PC-9 (cell line): ENCODE measurements around the gene WNK1. TPM values are rescaled to one million over a fixed set of nuclear protein-coding genes. Genes with fewer than 3 reads are reported as not detected.

Experiments
- BruUV-seq: library from RNA; stranded (reverse); fragments of 400-500 nt; replicated peaks from 2 replicates; lab custom pipeline; 2021; lab: Mats Ljungman, UMichigan
- CTCF ChIA-PET: fragments of 300-600 bp; sonication (Branson Sonifier 250); formaldehyde crosslinking; loops from one replicate; lab custom pipeline; 2022; ENCODE audit warnings: antibody characterized with exemption; lab: Charles Lee
- POLR2A ChIA-PET: fragments of 300-600 bp; sonication (Branson Sonifier 250); formaldehyde crosslinking; loops from one replicate; lab custom pipeline; 2022; ENCODE audit warnings: antibody characterized with exemption; ENCODE audit not compliant: unreplicated experiment; lab: Charles Lee
- DNase-seq, 2 experiments: peaks; one replicate each; pipeline versions ENCODE4 v3.0.0 to v3.0.0-alpha.2; 2015 to 2022; ENCODE audit warnings: mixed read lengths in 1 of 2
- H2AFZ ChIP-seq: fragments of 200-600 bp; sonication (generic); 2 replicates; pipeline ENCODE4 v1.8.1; 2017; ENCODE audit warnings: antibody characterized with exemption
- H3F3A ChIP-seq: fragments of 200-600 bp; sonication (generic); 2 replicates; pipeline ENCODE4 v1.8.1; 2017; ENCODE audit warnings: antibody characterized with exemption, mild to moderate bottlenecking, low read depth; ENCODE audit not compliant: insufficient read depth
- H3K27ac ChIP-seq: fragments of 200-600 bp; sonication (generic); 2 replicates; pipeline ENCODE4 v1.6.1; 2016; ENCODE audit warnings: mixed run types
- H3K27me3 ChIP-seq: fragments of 200-600 bp; sonication (generic); 2 replicates; pipeline ENCODE4 v1.6.1; 2016; ENCODE audit warnings: low read depth, mixed run types; ENCODE audit not compliant: insufficient read depth
- H3K36me3 ChIP-seq: fragments of 200-600 bp; sonication (generic); 2 replicates; pipeline ENCODE4 v1.6.1; 2016; ENCODE audit warnings: low read depth, mixed run types
- H3K4me1 ChIP-seq: fragments of 200-600 bp; sonication (generic); replicated peaks from 2 replicates; pipeline ENCODE4 v1.6.1; 2016; ENCODE audit warnings: mixed run types; ENCODE audit not compliant: insufficient read depth
- H3K4me2 ChIP-seq: fragments of 200-600 bp; sonication (generic); 2 replicates; pipeline ENCODE4 v1.6.1; 2017; ENCODE audit warnings: mixed run types
- H3K4me3 ChIP-seq: fragments of 200-600 bp; sonication (generic); 2 replicates; pipeline ENCODE4 v1.6.1; 2016; ENCODE audit warnings: mixed run types
- H3K79me2 ChIP-seq: fragments of 200-600 bp; sonication (generic); 2 replicates; pipeline ENCODE4 v1.6.1; 2017; ENCODE audit warnings: low read depth, mixed run types
- H3K9me2 ChIP-seq: fragments of 200-600 bp; sonication (generic); 2 replicates; pipeline ENCODE4 v1.8.1; 2017; ENCODE audit warnings: mild to moderate bottlenecking; ENCODE audit not compliant: insufficient read depth
- H3K9me3 ChIP-seq: fragments of 200-600 bp; sonication (generic); 2 replicates; pipeline ENCODE4 v1.8.1; 2016; ENCODE audit warnings: low read depth; ENCODE audit not compliant: insufficient read depth
- H4K20me1 ChIP-seq: fragments of 200-600 bp; sonication (generic); 2 replicates; pipeline ENCODE4 v1.8.1; 2017; ENCODE audit not compliant: insufficient read depth
- CTCF ChIP-seq: fragments of 200-600 bp; sonication (generic); conservative IDR thresholded peaks from 2 replicates; pipeline ENCODE4 v1.6.1; 2017; ENCODE audit warnings: mixed run types, antibody characterized with exemption, mild to moderate bottlenecking, moderate library complexity
- EZH2 ChIP-seq: fragments of 200-600 bp; sonication (generic); IDR thresholded peaks from 2 replicates; pipeline ENCODE4 v1.8.0; 2017; ENCODE audit warnings: antibody characterized with exemption, low read depth
- intact Hi-C: fragments of 100-400 bp; cut with micrococcal nuclease; formaldehyde crosslinking; loops from one replicate; pipeline ENCODE4 v1.10.0; 2022; ENCODE audit not compliant: unreplicated experiment
- total RNA-seq: library from RNA; stranded (reverse); gene quantifications from 2 replicates; pipeline ENCODE4 v1.2.3, GENCODE V29; 2021

The WNK1 gene
- total RNA-seq, 1 experiment from 2014 or later, result 142 TPM

GRCh38 chr12:777550-778047, 25.2 kb downstream of the WNK1 start:
- no TSS peak for BruUV-seq
- Histone ChIP-seq H3K27ac (no peak overlapping the region), H2AFZ (no peak overlapping the region), H3K4me2 (no peak overlapping the region), H3K4me1 (no peaks in the 10 kb centered on the region), H3K79me2 (peaks cover 100% of the 10 kb centered on the region), H3K9me2 (no peaks in the 10 kb centered on the region), H3K4me3 (no peak overlapping the region), H4K20me1 (peaks cover 68% of the 10 kb centered on the region), H3K27me3 (no peaks in the 10 kb centered on the region), H3F3A (peaks cover 5% of the 10 kb centered on the region), H3K36me3 (peaks cover 3% of the 10 kb centered on the region; the same call in 1 of the 2 replicates), H3K9me3 (no peaks in the 10 kb centered on the region; the same call in 1 of the 2 replicates)
- no peak for DNase-seq
- TF ChIP-seq EZH2, result no peak
- TF ChIP-seq CTCF, result no peak
- POLR2A ChIA-PET, result no interaction called here
- intact Hi-C loops, result no loop called here
- CTCF ChIA-PET, result interaction anchor here (0.6 to 1.5 kb wide), 3 partner anchors 26 to 825 kb away, joined by 3 to 6 read pairs (median 4); no protein-coding TSS in a partner anchor

GRCh38 chr12:778615-779014, 26.2 kb downstream of the WNK1 start:
- Histone ChIP-seq H3K4me1 (no peaks in the 10 kb centered on the region), H3K9me2 (no peaks in the 10 kb centered on the region), H3F3A (no peaks in the 10 kb centered on the region; the same call in 1 of the 2 replicates), H3K4me3 (no peak overlapping the region), H4K20me1 (peaks cover 62% of the 10 kb centered on the region), H3K4me2 (no peak overlapping the region), H3K27ac (peak overlapping the region; percentile 6; the same call in 1 of the 2 replicates), H3K9me3 (no peaks in the 10 kb centered on the region), H2AFZ (no peak overlapping the region), H3K36me3 (peaks cover 3% of the 10 kb centered on the region; the same call in 1 of the 2 replicates), H3K27me3 (no peaks in the 10 kb centered on the region), H3K79me2 (peaks cover 98% of the 10 kb centered on the region)
- ChIA-PET CTCF (no interaction called here), POLR2A (interaction anchor here (0.6 kb wide), 1 partner anchor 10 kb away, joined by 6 read pairs; no protein-coding TSS in a partner anchor)
- DNase-seq, result no peak
- intact Hi-C loops, result no loop called here
- BruUV-seq, result no TSS peak
- TF ChIP-seq EZH2 (no peak), CTCF (no peak)

- H3K36me3 ChIP-seq, result peaks cover 3% of the 10 kb centered on the region; the same call in 1 of the 2 replicates
- no TSS peak for BruUV-seq
- DNase-seq, result no peak
- H3K4me1 ChIP-seq, result no peaks in the 10 kb centered on the region
- POLR2A ChIA-PET, result interaction anchor here (0.6 to 0.7 kb wide), 2 partner anchors 207 to 910 kb away, joined by 3 to 8 read pairs; no protein-coding TSS in a partner anchor
- no peak overlapping the region for H3K27ac ChIP-seq
- TF ChIP-seq CTCF (no peak), EZH2 (no peak)
- intact Hi-C loops, result no loop called here
- no peaks in the 10 kb centered on the region for H3K9me2 ChIP-seq
- no peak overlapping the region for H3K4me3 ChIP-seq
- peaks cover 48% of the 10 kb centered on the region for H4K20me1 ChIP-seq
- H3K9me3 ChIP-seq, result no peaks in the 10 kb centered on the region
- H3K27me3 ChIP-seq, result no peaks in the 10 kb centered on the region
- no peak overlapping the region for H3K4me2 ChIP-seq
- no peak overlapping the region for H2AFZ ChIP-seq
- CTCF ChIA-PET, result interaction anchor here (0.9 kb wide), 1 partner anchor 29 kb away, joined by 3 read pairs; no protein-coding TSS in a partner anchor
- peaks cover 95% of the 10 kb centered on the region for H3K79me2 ChIP-seq
- H3F3A ChIP-seq, result peaks cover 3% of the 10 kb centered on the region
These were observed 27.7 kb downstream of the WNK1 start for GRCh38 chr12:779745-780734.
